ENCODE results near the gene RGS7.
"Not testable (repeated sequence)": the region's sequence is repeated elsewhere in the genome, so short reads cannot be mapped to it uniquely, and the experiment has no call there.

The RGS7 gene

GRCh38 chr1:240991230-240991629, 365.8 kb downstream of the RGS7 start:
- TF ChIP-seq CTCF (IDR thresholded peaks at IDR 0.05; ENCODE audit: insufficient read depth, low read length, missing control alignments) = no peak
- H3K4me3 ChIP-seq (ENCODE audit: low read depth, low read length) = no peak overlapping the region
- POLR2A ChIA-PET = no interaction called here
- CTCF ChIA-PET = no interaction called here
- no peak for DNase-seq (ENCODE audit: low read depth, low spot score)

- H3K4me3 ChIP-seq (ENCODE audit: low read depth, low read length) = no peak overlapping the region
- CTCF ChIA-PET = no interaction called here
- DNase-seq (ENCODE audit: low read depth, low spot score) = no peak
- no peak for TF ChIP-seq CTCF (IDR thresholded peaks at IDR 0.05; ENCODE audit: insufficient read depth, low read length, missing control alignments)
- POLR2A ChIA-PET = no interaction called here
Observed at GRCh38 chr1:240987928-240988327, 369.1 kb downstream of the RGS7 start.

- CTCF ChIA-PET = no interaction called here
- DNase-seq (ENCODE audit: low read depth, low spot score) = no peak
- POLR2A ChIA-PET = no interaction called here
- no peak for TF ChIP-seq CTCF (IDR thresholded peaks at IDR 0.05; ENCODE audit: insufficient read depth, low read length, missing control alignments)
- no peak overlapping the region for H3K4me3 ChIP-seq (ENCODE audit: low read depth, low read length)
Observed at GRCh38 chr1:240985081-240985480, 371.9 kb downstream of the RGS7 start.

- TF ChIP-seq CTCF (IDR thresholded peaks at IDR 0.05; ENCODE audit: insufficient read depth, low read length, missing control alignments) = no peak
- POLR2A ChIA-PET = no interaction called here
- CTCF ChIA-PET = no interaction called here
- no peak overlapping the region for H3K4me3 ChIP-seq (ENCODE audit: low read depth, low read length)
- no peak for DNase-seq (ENCODE audit: low read depth, low spot score)
Observed at GRCh38 chr1:240980342-240980741, 376.7 kb downstream of the RGS7 start.

GRCh38 chr1:240976685-240977084, 380.3 kb downstream of the RGS7 start:
- H3K4me3 ChIP-seq (ENCODE audit: low read depth, low read length) = no peak overlapping the region
- ChIA-PET POLR2A (no interaction called here), CTCF (no interaction called here)
- no peak for DNase-seq (ENCODE audit: low read depth, low spot score)
- TF ChIP-seq CTCF (IDR thresholded peaks at IDR 0.05; ENCODE audit: insufficient read depth, low read length, missing control alignments) = no peak

GRCh38 chr1:240973875-240974274, 383.1 kb downstream of the RGS7 start:
- CTCF ChIA-PET = no interaction called here
- DNase-seq (ENCODE audit: low read depth, low spot score) = no peak

GRCh38 chr1:240972059-240972458, 384.9 kb downstream of the RGS7 start:
- DNase-seq (ENCODE audit: low read depth, low spot score); H3K4me3 ChIP-seq (ENCODE audit: low read depth, low read length); POLR2A ChIA-PET; CTCF ChIA-PET: not testable (repeated sequence)

More at GRCh38 chr1:240973875-240974274, 383.1 kb downstream of the RGS7 start:
- TF ChIP-seq CTCF (IDR thresholded peaks at IDR 0.05; ENCODE audit: insufficient read depth, low read length, missing control alignments) = no peak
- POLR2A ChIA-PET = no interaction called here
- H3K4me3 ChIP-seq (ENCODE audit: low read depth, low read length) = no peak overlapping the region

Measured in AG04449 (cell line).